CD4-positive, alpha-beta memory T cell (primary cell): ENCODE data around the gene ASTN2. TPM values are rescaled to one million over a fixed set of nuclear protein-coding genes. Genes with fewer than 3 reads are reported as not detected.

Experiments used
- CTCF ChIA-PET: fragments of 350-600 bp; sonication (Branson Sonifier 250); formaldehyde crosslinking; loops from one replicate; lab custom pipeline; 2021; ENCODE audit warnings: inconsistent platforms; ENCODE audit not compliant: partially characterized antibody; lab: Charles Lee
- POLR2A ChIA-PET: fragments of 350-600 bp; sonication (Branson Sonifier 250); formaldehyde crosslinking; loops from one replicate; lab custom pipeline; 2021; ENCODE audit not compliant: partially characterized antibody; lab: Charles Lee
- DNase-seq, 5 donors: peaks; one replicate each; pipeline versions ENCODE4 v3.0.0 to v3.0.0-alpha.2; 2020 to 2022; ENCODE audit warnings: mixed read lengths in 1 of 5
- H3K27ac ChIP-seq: one replicate; pipeline ENCODE4 v1.7.0; 2013; ENCODE audit warnings: low read depth, low read length
- H3K27me3 ChIP-seq: 2 replicates; pipeline ENCODE4 v1.7.0; 2013; ENCODE audit warnings: mild to moderate bottlenecking, low read length, moderate library complexity; ENCODE audit not compliant: insufficient read depth
- H3K36me3 ChIP-seq: 2 replicates; pipeline ENCODE4 v1.7.0; 2013; ENCODE audit warnings: mild to moderate bottlenecking, low read length, moderate library complexity; ENCODE audit not compliant: insufficient read depth
- H3K4me1 ChIP-seq: 2 replicates; pipeline ENCODE4 v1.7.0; 2013; ENCODE audit warnings: mild to moderate bottlenecking, low read length, moderate library complexity; ENCODE audit not compliant: insufficient read depth
- H3K4me3 ChIP-seq, 2 donors: one replicate each; pipeline ENCODE4 v1.7.0; 2013; ENCODE audit warnings: low read length in 2 of 2, mild to moderate bottlenecking in 1 of 2
- H3K9me3 ChIP-seq, 2 donors: one replicate each; pipeline ENCODE4 v1.7.0; 2013; ENCODE audit warnings: low read length in 2 of 2, control low read depth in 1 of 2; ENCODE audit not compliant: control insufficient read depth in 1 of 2
- H3K27ac Mint-ChIP-seq, 7 donors: one replicate each; pipeline ENCODE4 v1.8.0; 2020 to 2021; ENCODE audit warnings: mixed read lengths in 7 of 7, mild to moderate bottlenecking in 6 of 7, inconsistent platforms in 3 of 7, moderate library complexity in 3 of 7
- H3K27me3 Mint-ChIP-seq, 2 donors: one replicate each; pipeline ENCODE4 v1.8.0; 2020 to 2021; ENCODE audit warnings: mixed read lengths in 2 of 2
- H3K36me3 Mint-ChIP-seq, 2 donors: one replicate each; pipeline ENCODE4 v1.8.0; 2020 to 2021; ENCODE audit warnings: mixed read lengths in 2 of 2, inconsistent platforms in 1 of 2, mild to moderate bottlenecking in 1 of 2
- H3K4me1 Mint-ChIP-seq, 4 donors: one replicate each; pipeline ENCODE4 v1.8.0; 2020 to 2021; ENCODE audit warnings: mixed read lengths in 4 of 4, mild to moderate bottlenecking in 1 of 4
- H3K4me3 Mint-ChIP-seq, 8 donors: one replicate each; pipeline ENCODE4 v1.8.0; 2020 to 2021; ENCODE audit warnings: mixed read lengths in 8 of 8, mild to moderate bottlenecking in 7 of 8, moderate library complexity in 6 of 8, inconsistent platforms in 3 of 8
- H3K9me3 Mint-ChIP-seq, 8 donors: one replicate each; pipeline ENCODE4 v1.8.0; 2020 to 2021; ENCODE audit warnings: mixed read lengths in 8 of 8, mild to moderate bottlenecking in 5 of 8, inconsistent platforms in 3 of 8, moderate library complexity in 1 of 8
- intact Hi-C: fragments of 100-400 bp; cut with micrococcal nuclease; formaldehyde crosslinking; loops from one replicate; pipeline ENCODE4 v1.15.1; 2023
- polyA plus RNA-seq, 2 donors: library from polyadenylated mRNA; unstranded; fragments of 300-500 nt; fragmentation: Illumina TruSeq; gene quantifications; one replicate each; pipeline ENCODE4 v1.2.3, GENCODE V29; 2021
- total RNA-seq, 2 experiments: library from RNA; stranded (reverse); gene quantifications; one replicate each; pipeline ENCODE4 v1.2.3, GENCODE V29; 2021

ASTN2 gene
- total and polyA plus RNA-seq, 4 experiments from 2014 or later: 2.7 to 5.9 (median 4.8) TPM

DNA sequence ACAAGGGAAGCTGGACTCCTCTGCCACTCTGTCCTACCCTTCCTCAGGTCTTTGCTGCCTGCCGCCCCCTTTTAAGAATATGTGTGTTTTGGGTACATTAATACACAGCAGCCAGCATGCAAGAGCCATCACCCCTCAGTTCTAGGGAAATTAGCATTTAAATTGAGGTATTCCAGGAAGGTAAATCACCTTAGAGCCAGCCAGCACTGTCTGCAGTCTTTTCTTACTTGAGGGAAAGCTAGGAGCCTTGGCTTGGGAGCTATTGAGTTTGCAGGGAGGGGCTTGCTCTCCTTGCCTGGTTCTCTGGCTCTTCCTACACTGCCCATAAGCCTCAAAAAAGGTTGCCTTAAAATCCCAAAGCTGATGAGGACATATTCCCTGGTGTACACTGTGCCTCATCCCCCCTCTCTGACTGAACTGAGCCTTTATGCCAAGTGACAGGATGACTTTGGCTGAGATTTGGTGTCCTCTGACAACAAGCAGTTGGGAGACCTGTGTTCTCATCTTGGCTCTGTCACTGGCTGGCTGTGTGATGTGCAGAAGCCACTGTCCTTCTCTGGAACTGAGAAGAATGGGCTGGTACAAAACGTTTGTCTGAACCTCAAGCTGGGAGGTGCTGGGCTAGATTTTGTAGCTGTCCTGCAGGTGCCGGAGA is 673.6 kb downstream of the ASTN2 start:
- H3K9me3 Mint-ChIP-seq: no peaks in the 10 kb centered on the region
- no peak overlapping the region for H3K27ac ChIP-seq
- H3K4me1 Mint-ChIP-seq: peaks cover 0 to 7% (median 4%) of the 10 kb centered on the region in 4 donors
- no peak overlapping the region for H3K27ac Mint-ChIP-seq
- no peak overlapping the region for H3K4me3 Mint-ChIP-seq
- intact Hi-C loops: no loop called here
- DNase-seq: no peak
- peaks cover 3 to 4% of the 10 kb centered on the region in 2 donors for H3K27me3 Mint-ChIP-seq
- no peaks in the 10 kb centered on the region for H3K27me3 ChIP-seq
- H3K4me3 ChIP-seq: no peak overlapping the region
- H3K36me3 Mint-ChIP-seq: no peaks in the 10 kb centered on the region
- H3K4me1 ChIP-seq: peaks cover 6% of the 10 kb centered on the region
- no peaks in the 10 kb centered on the region for H3K9me3 ChIP-seq
- CTCF ChIA-PET: interaction anchor here (1.3 kb wide), 1 partner anchor 9 kb away, joined by 3 read pairs; no protein-coding TSS in a partner anchor
- no peaks in the 10 kb centered on the region for H3K36me3 ChIP-seq
- POLR2A ChIA-PET: interaction anchor here (0.6 kb wide), 1 partner anchor 1156 kb away, joined by 3 read pairs; no protein-coding TSS in a partner anchor

GRCh38 chr9:116737152-116737546 is 677.7 kb downstream of the ASTN2 start:
- DNase-seq: peak in 4 of 5 donors; percentile 17 to 28 (median 22)
- H3K4me1 Mint-ChIP-seq: peaks cover 0 to 7% (median 4%) of the 10 kb centered on the region in 4 donors
- no peaks in the 10 kb centered on the region for H3K36me3 Mint-ChIP-seq
- no peaks in the 10 kb centered on the region for H3K9me3 Mint-ChIP-seq
- H3K36me3 ChIP-seq: no peaks in the 10 kb centered on the region
- H3K4me1 ChIP-seq: peaks cover 6% of the 10 kb centered on the region
- no peak overlapping the region for H3K27ac ChIP-seq
- CTCF ChIA-PET: interaction anchor here (0.8 to 1.6 kb wide), 6 partner anchors 10 to 123 kb away, joined by 3 to 10 read pairs (median 6); no protein-coding TSS in a partner anchor
- POLR2A ChIA-PET: no interaction called here
- H3K27me3 ChIP-seq: no peaks in the 10 kb centered on the region
- peaks cover 2 to 9% of the 10 kb centered on the region in 2 donors for H3K27me3 Mint-ChIP-seq
- no peaks in the 10 kb centered on the region for H3K9me3 ChIP-seq
- H3K4me3 Mint-ChIP-seq: no peak overlapping the region
- intact Hi-C loops: no loop called here
- H3K4me3 ChIP-seq: no peak overlapping the region
- H3K27ac Mint-ChIP-seq: no peak overlapping the region

DNA sequence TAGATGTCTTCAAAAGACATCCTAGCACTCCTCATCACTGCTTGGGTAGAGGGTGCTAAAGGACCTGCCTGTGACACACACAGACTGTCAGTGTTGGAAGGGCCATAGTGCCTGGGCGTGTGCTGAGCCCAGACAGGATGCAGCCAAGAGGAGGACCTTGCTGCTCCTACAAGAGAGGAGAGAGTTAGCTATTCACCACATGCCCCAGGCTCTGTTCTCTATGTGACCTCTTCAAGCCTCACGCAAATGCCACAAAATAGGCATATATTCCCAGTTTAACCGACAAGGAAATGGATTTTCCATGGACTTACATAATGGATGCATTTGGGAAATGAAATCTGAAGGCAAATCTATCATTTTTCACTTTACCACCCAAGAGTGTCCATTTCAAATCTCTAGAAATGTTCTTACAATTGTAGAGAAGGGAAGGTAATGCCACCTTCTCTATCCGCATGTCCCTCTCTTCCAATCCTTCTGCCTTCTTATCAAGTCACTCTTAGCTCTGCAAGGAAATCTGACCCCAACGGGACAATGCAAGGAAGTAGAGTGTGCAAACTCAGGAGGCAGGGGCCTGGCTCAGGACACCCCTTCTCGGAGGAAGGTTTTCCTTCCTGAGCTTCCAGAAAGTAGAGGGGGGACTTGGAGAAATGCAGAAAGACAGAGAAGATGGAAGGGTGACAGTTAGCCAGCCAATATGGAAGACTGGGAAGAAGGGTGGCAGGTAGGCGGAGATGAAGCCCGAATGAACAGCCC is 678.3 kb downstream of the ASTN2 start:
- Histone ChIP-seq H3K9me3 (no peaks in the 10 kb centered on the region), H3K36me3 (no peaks in the 10 kb centered on the region), H3K4me3 (no peak overlapping the region), H3K4me1 (peaks cover 6% of the 10 kb centered on the region), H3K27me3 (no peaks in the 10 kb centered on the region), H3K27ac (no peak overlapping the region)
- ChIA-PET CTCF (interaction anchor here (0.8 to 1.6 kb wide), 7 partner anchors 9 to 124 kb away, joined by 3 to 10 read pairs (median 4); no protein-coding TSS in a partner anchor), POLR2A (no interaction called here)
- H3K27ac Mint-ChIP-seq: peak overlapping the region in 2 of 7 donors; percentile 9 to 77
- no peaks in the 10 kb centered on the region for H3K36me3 Mint-ChIP-seq
- intact Hi-C loops: no loop called here
- no peak for DNase-seq
- peaks cover 2 to 9% of the 10 kb centered on the region in 2 donors for H3K27me3 Mint-ChIP-seq
- H3K4me3 Mint-ChIP-seq: peak overlapping the region in 1 of 8 donors; percentile 9
- H3K9me3 Mint-ChIP-seq: no peaks in the 10 kb centered on the region
- H3K4me1 Mint-ChIP-seq: peaks cover 0 to 7% (median 4%) of the 10 kb centered on the region in 4 donors

DNA sequence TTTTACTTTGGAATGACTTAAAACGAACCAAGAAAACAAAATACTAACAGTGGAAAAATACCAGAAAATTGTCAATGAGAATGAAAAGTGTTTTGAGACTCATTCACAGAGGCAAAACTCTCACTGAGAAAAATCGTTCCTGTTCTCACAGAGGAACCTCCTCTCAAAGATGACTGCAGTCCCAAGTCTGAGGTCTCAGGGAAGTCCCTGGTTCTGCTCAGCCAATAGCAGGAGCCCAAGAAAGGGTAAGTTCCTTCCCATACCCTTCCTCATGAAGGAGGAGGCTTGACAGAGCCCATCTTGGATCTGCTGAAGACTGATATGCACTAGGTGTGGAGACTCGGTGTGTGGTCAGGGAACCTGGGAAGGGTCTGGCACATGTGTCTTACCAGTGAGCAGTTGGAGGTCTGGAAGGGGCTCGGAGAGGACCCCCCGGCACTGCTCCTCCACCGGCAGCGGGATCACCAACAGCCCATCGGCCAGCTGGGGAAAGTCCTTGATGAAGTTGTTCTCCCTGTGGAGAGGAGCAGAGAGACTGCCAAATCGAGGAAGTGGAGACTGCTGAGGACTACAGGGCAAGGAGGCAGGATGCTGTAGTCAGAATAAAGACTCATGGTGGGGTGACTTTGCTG is 681.7 kb downstream of the ASTN2 start:
- DNase-seq: no peak
- Histone ChIP-seq H3K36me3 (no peaks in the 10 kb centered on the region), H3K4me3 (no peak overlapping the region), H3K4me1 (peaks cover 6% of the 10 kb centered on the region), H3K9me3 (no peaks in the 10 kb centered on the region), H3K27me3 (no peaks in the 10 kb centered on the region), H3K27ac (no peak overlapping the region)
- intact Hi-C loops: no loop called here
- Mint-ChIP-seq H3K27ac (no peak overlapping the region), H3K4me3 (no peak overlapping the region), H3K4me1 (peaks cover 0 to 7% (median 4%) of the 10 kb centered on the region in 4 donors), H3K27me3 (peaks cover 5 to 9% of the 10 kb centered on the region in 2 donors), H3K9me3 (no peaks in the 10 kb centered on the region), H3K36me3 (no peaks in the 10 kb centered on the region)
- POLR2A ChIA-PET: no interaction called here
- CTCF ChIA-PET: no interaction called here

GRCh38 chr9:116726602-116727001 is 688.3 kb downstream of the ASTN2 start:
- no peak for DNase-seq
- H3K9me3 ChIP-seq: no peaks in the 10 kb centered on the region
- H3K4me1 ChIP-seq: no peaks in the 10 kb centered on the region
- intact Hi-C loops: no loop called here
- Mint-ChIP-seq H3K4me1 (peaks cover 0 to 5% (median under 1%) of the 10 kb centered on the region in 4 donors), H3K27ac (no peak overlapping the region), H3K9me3 (no peaks in the 10 kb centered on the region), H3K4me3 (no peak overlapping the region), H3K36me3 (no peaks in the 10 kb centered on the region), H3K27me3 (peaks cover 0 to 5% of the 10 kb centered on the region in 2 donors)
- no peak overlapping the region for H3K4me3 ChIP-seq
- CTCF ChIA-PET: interaction anchor here (1.2 to 3.8 kb wide), 2 partner anchors 9 to 11 kb away, joined by 3 to 9 read pairs; no protein-coding TSS in a partner anchor
- no peaks in the 10 kb centered on the region for H3K27me3 ChIP-seq
- POLR2A ChIA-PET: no interaction called here
- H3K27ac ChIP-seq: no peak overlapping the region
- H3K36me3 ChIP-seq: no peaks in the 10 kb centered on the region

DNA sequence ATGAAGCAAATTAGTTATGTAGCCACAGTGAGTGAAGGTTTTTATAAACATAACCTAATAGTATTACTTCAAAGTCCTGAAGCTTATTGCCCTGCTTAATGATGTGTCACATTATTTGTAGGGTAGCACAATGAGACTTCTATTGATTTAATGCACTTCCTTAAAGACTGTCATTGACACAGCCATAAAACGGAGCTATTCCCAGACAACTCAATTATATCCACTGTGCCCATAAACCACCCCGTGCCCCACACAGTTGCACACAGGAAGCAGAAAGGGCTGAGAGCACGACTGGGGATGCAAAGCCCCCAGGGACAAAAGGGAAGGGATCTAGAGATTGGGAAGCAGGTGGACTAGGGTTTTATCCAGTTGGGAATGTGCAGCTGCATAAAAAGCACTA is 690.7 kb downstream of the ASTN2 start:
- no peaks in the 10 kb centered on the region for H3K27me3 ChIP-seq
- no peak for DNase-seq
- no peaks in the 10 kb centered on the region for H3K36me3 ChIP-seq
- H3K27ac Mint-ChIP-seq: no peak overlapping the region
- H3K9me3 Mint-ChIP-seq: peaks cover 0 to 4% (median 0%) of the 10 kb centered on the region in 8 donors
- H3K27me3 Mint-ChIP-seq: peaks cover 0 to 3% of the 10 kb centered on the region in 2 donors
- no peak overlapping the region for H3K4me3 ChIP-seq
- intact Hi-C loops: no loop called here
- H3K4me1 Mint-ChIP-seq: peaks cover 0 to 5% (median under 1%) of the 10 kb centered on the region in 4 donors
- H3K27ac ChIP-seq: no peak overlapping the region
- H3K4me3 Mint-ChIP-seq: no peak overlapping the region
- no peaks in the 10 kb centered on the region for H3K9me3 ChIP-seq
- POLR2A ChIA-PET: no interaction called here
- H3K4me1 ChIP-seq: no peaks in the 10 kb centered on the region
- no peaks in the 10 kb centered on the region for H3K36me3 Mint-ChIP-seq
- CTCF ChIA-PET: interaction anchor here (1.1 kb wide), 1 partner anchor 12 kb away, joined by 4 read pairs; no protein-coding TSS in a partner anchor
